ENCODE measurements around the gene EPHA8. TPM values are rescaled to one million over a fixed set of nuclear protein-coding genes. Genes with fewer than 3 reads are reported as not detected.

The EPHA8 gene
- polyA plus RNA-seq, 1 of the 3 experiments (the other 2 are of a cell fraction): 0.02 TPM

DNA sequence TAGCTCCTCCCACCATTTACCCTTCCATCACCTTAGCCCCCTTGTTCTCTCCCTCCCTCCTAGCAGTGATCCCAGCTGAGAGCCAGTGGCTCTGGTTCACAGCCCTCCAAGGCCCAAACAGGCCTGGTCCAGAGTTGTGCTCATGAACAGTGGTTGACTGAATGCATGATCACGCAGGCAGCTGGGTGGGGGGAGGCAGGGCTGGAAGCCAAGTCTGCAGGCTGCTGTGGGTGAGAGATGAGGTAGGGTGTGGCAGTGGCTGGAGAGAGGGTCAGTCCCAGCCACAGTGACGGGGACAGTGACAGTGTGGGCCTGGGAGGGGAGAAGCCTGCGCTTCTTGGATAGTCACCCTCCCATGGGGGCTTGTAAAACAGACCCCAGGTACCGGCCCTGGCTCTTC, 22.2 kb downstream of the EPHA8 start:
- POLR2A ChIA-PET: no interaction called here
- Histone ChIP-seq H3K9ac (no peak overlapping the region), H3K9me3 (no peaks in the 10 kb centered on the region), H3F3A (replicated peaks; ENCODE audit: insufficient read depth) (no peaks in the 10 kb centered on the region), H3K4me2 (no peak overlapping the region), H3K79me2 (ENCODE audit: insufficient read depth) (no peaks in the 10 kb centered on the region), H4K20me1 (ENCODE audit: insufficient read depth) (no peaks in the 10 kb centered on the region), H3K27me3 (ENCODE audit: insufficient read depth) (no peaks in the 10 kb centered on the region; the same call in 1 of the 2 replicates), H3K27ac (ENCODE audit: low read depth in 2 of 2, low read length in 1 of 2) (no peak overlapping the region), H3K36me3 (replicated peaks in 1 of 2; ENCODE audit: control insufficient read depth in 1 of 2, insufficient read depth in 2 of 2, low read length in 1 of 2) (no peaks in the 10 kb centered on the region), H3K9me2 (no peaks in the 10 kb centered on the region), H3K4me1 (ENCODE audit: control insufficient read depth in 1 of 2, insufficient read depth in 2 of 2, low read depth in 1 of 2, low read length in 1 of 2) (peaks cover 0 to 34% of the 10 kb centered on the region in 2 experiments; a peak in 2 of 4 replicates), H2AFZ (ENCODE audit: low read depth) (no peak overlapping the region), H3K4me3 (ENCODE audit: low read depth in 2 of 2, low read length in 1 of 2) (no peak overlapping the region)
- TF ChIP-seq RFX5 (IDR thresholded peaks at IDR 0.05; ENCODE audit: low read length) (no peak), MAX (IDR thresholded peaks at IDR 0.05; ENCODE audit: low read depth) (no peak)
- CTCF ChIA-PET: interaction anchor here (0.6 to 6.2 kb wide), 6 partner anchors 13 to 169 kb away, joined by 3 to 32 read pairs (median 8); partner anchors contain the start of gene C1QC
- DNase-seq: no peak
- WGBS (ENCODE audit: low lambda C conversion rate): 53% methylated on average over 3 of the region's 4 CpGs

GRCh38 chr1:22586356-22587130, 23.3 kb downstream of the EPHA8 start:
- no peaks in the 10 kb centered on the region for H4K20me1 ChIP-seq (ENCODE audit: insufficient read depth)
- no peak overlapping the region for H3K4me3 ChIP-seq (ENCODE audit: low read depth in 2 of 2, low read length in 1 of 2)
- no peak overlapping the region for H3K4me2 ChIP-seq
- ChIA-PET CTCF (interaction anchor here (1.2 to 6.2 kb wide), 6 partner anchors 12 to 66 kb away, joined by 3 to 32 read pairs (median 6); partner anchors contain the start of gene C1QC), POLR2A (no interaction called here)
- peaks cover 0 to 31% of the 10 kb centered on the region in 2 experiments; a peak in 2 of 4 replicates for H3K4me1 ChIP-seq (ENCODE audit: control insufficient read depth in 1 of 2, insufficient read depth in 2 of 2, low read depth in 1 of 2, low read length in 1 of 2)
- no peaks in the 10 kb centered on the region for H3K79me2 ChIP-seq (ENCODE audit: insufficient read depth)
- TF ChIP-seq, protein P1, sequence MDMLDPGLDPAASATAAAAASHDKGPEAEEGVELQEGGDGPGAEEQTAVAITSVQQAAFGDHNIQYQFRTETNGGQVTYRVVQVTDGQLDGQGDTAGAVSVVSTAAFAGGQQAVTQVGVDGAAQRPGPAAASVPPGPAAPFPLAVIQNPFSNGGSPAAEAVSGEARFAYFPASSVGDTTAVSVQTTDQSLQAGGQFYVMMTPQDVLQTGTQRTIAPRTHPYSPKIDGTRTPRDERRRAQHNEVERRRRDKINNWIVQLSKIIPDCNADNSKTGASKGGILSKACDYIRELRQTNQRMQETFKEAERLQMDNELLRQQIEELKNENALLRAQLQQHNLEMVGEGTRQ (IDR thresholded peaks at IDR 0.05; ENCODE audit: borderline replicate concordance, low read depth, low read length): no peak
- no peak for TF ChIP-seq RXRA (IDR thresholded peaks at IDR 0.05; ENCODE audit: borderline replicate concordance, low read depth)
- TF ChIP-seq EP300 (IDR thresholded peaks at IDR 0.05; ENCODE audit: borderline replicate concordance in 1 of 2, low read depth in 1 of 2, low read length in 1 of 2): no peak
- no peak for TF ChIP-seq POLR2AphosphoS5 (IDR thresholded peaks at IDR 0.05; ENCODE audit: low read depth, low read length)
- TF ChIP-seq MAX (IDR thresholded peaks at IDR 0.05; ENCODE audit: low read depth): no peak
- TF ChIP-seq TAF1 (IDR thresholded peaks at IDR 0.05; ENCODE audit: borderline replicate concordance, low read depth, low read length): no peak
- TF ChIP-seq IRF3 (IDR thresholded peaks at IDR 0.05; ENCODE audit: low read depth, low read length): no peak
- DNase-seq: no peak
- H3F3A ChIP-seq (replicated peaks; ENCODE audit: insufficient read depth): no peaks in the 10 kb centered on the region
- 56% methylated on average over 6 of the region's 19 CpGs for WGBS (ENCODE audit: low lambda C conversion rate)
- no peak overlapping the region for H3K9ac ChIP-seq
- no peaks in the 10 kb centered on the region for H3K9me2 ChIP-seq
- no peaks in the 10 kb centered on the region; the same call in 1 of the 2 replicates for H3K27me3 ChIP-seq (ENCODE audit: insufficient read depth)
- no peaks in the 10 kb centered on the region for H3K9me3 ChIP-seq
- no peak overlapping the region for H3K27ac ChIP-seq (ENCODE audit: low read depth in 2 of 2, low read length in 1 of 2)
- H3K36me3 ChIP-seq (replicated peaks in 1 of 2; ENCODE audit: control insufficient read depth in 1 of 2, insufficient read depth in 2 of 2, low read length in 1 of 2): no peaks in the 10 kb centered on the region
- H2AFZ ChIP-seq (ENCODE audit: low read depth): no peak overlapping the region

Measured in SK-N-SH (cell line).